ENCODE results near the gene RHOB.
A peak's percentile ranks its signal among the peaks of the same experiment; 100 is the strongest.

RHOB gene

GRCh38 chr2:20438334-20439192, 8.3 kb upstream of the RHOB start:
- no peak for DNase-seq

GRCh38 chr2:20439193-20439475, 7.7 kb upstream of the RHOB start:
- DNase-seq = no peak

- DNase-seq = no peak
Measured at GRCh38 chr2:20439503-20439902, 7.4 kb upstream of the RHOB start.

GRCh38 chr2:20440001-20440560, 6.8 kb upstream of the RHOB start:
- no peak for DNase-seq

GRCh38 chr2:20443276-20443920, 3.5 kb upstream of the RHOB start:
- DNase-seq = peak; percentile 85

GRCh38 chr2:20444101-20444992, 2.5 kb upstream of the RHOB start:
- DNase-seq = peak; percentile 24

- no peak for DNase-seq
Measured at GRCh38 chr2:20444993-20445910, 1.6 kb upstream of the RHOB start.

- DNase-seq = no peak
Measured at GRCh38 chr2:20446255-20446916, 488 bp upstream of the RHOB start.

- peak; percentile 82 for DNase-seq
Measured at GRCh38 chr2:20447437-20448245, 767 bp downstream of the RHOB start.

- peak; percentile 57 for DNase-seq
Measured at GRCh38 chr2:20448246-20448976, 1.5 kb downstream of the RHOB start.

GRCh38 chr2:20448977-20449306, 2.1 kb downstream of the RHOB start:
- no peak for DNase-seq

GRCh38 chr2:20449501-20450200, 2.8 kb downstream of the RHOB start:
- DNase-seq = no peak

- DNase-seq = peak; percentile 62
Measured at GRCh38 chr2:20450201-20450999, 3.5 kb downstream of the RHOB start.

- DNase-seq = no peak
Measured at GRCh38 chr2:20451000-20451290, 4.1 kb downstream of the RHOB start.

GRCh38 chr2:20451341-20451740, 4.5 kb downstream of the RHOB start:
- no peak for DNase-seq

- DNase-seq = no peak
Measured at GRCh38 chr2:20451761-20452499, 5.1 kb downstream of the RHOB start.

- no peak for DNase-seq
Measured at GRCh38 chr2:20452551-20452950, 5.7 kb downstream of the RHOB start.

- DNase-seq = no peak
Measured at GRCh38 chr2:20453087-20453486, 6.2 kb downstream of the RHOB start.
